Body of pancreas (tissue), 4 donors: ENCODE measurements around the gene TMEM94.

Experiments
- POLR2A ChIP-seq, 3 donors: fragments of 450-650 bp; IDR thresholded peaks; one replicate each; pipeline ENCODE4 v1.6.1; 2016; ENCODE audit warnings: antibody characterized with exemption in 3 of 3, mild to moderate bottlenecking in 2 of 3
- TF ChIP-seq, protein P1 (sequence below), 7 experiments: fragments of 450-650 bp in 4 of 7; fragments of 200-600 bp in 3 of 7; sonication (generic) in 3 of 7; IDR thresholded peaks; one replicate each; pipeline ENCODE4 v1.5.1; 2016 to 2019; ENCODE audit warnings: antibody characterized with exemption in 7 of 7

DNA sequence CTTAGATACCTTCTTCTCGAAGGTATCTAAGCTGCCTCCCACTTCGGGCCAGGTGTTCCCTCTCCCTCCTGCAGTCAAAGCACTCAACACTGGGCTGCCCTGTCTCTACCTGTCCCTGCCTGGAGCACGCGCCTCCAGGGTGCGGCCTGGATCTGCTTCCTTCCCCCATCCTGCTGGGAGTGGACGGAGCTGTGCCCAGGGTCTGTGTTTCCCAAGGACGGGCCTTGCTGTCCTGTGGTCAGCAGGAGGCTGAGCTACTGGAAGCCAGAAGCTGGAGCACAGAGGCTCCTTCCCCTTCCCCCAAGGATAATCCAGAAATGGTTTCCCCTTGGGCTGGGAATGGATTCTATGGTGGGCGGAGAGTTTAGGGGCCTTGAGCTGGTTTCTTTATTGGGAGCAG, 85.8 kb downstream of the TMEM94 start:
- TF ChIP-seq, protein P1, sequence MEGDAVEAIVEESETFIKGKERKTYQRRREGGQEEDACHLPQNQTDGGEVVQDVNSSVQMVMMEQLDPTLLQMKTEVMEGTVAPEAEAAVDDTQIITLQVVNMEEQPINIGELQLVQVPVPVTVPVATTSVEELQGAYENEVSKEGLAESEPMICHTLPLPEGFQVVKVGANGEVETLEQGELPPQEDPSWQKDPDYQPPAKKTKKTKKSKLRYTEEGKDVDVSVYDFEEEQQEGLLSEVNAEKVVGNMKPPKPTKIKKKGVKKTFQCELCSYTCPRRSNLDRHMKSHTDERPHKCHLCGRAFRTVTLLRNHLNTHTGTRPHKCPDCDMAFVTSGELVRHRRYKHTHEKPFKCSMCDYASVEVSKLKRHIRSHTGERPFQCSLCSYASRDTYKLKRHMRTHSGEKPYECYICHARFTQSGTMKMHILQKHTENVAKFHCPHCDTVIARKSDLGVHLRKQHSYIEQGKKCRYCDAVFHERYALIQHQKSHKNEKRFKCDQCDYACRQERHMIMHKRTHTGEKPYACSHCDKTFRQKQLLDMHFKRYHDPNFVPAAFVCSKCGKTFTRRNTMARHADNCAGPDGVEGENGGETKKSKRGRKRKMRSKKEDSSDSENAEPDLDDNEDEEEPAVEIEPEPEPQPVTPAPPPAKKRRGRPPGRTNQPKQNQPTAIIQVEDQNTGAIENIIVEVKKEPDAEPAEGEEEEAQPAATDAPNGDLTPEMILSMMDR (IDR thresholded peaks at IDR 0.05): no peak
- no peak for TF ChIP-seq POLR2A (IDR thresholded peaks at IDR 0.05)
